ENCODE measurements around the gene SURF2. TPM values are rescaled to one million over a fixed set of nuclear protein-coding genes. Genes with fewer than 3 reads are reported as not detected.

Gene SURF2
- total RNA-seq, 1 experiment from 2014 or later: 20.6 TPM

GRCh38 chr9:133406480-133407307 is 50.3 kb downstream of the SURF2 start:
- Mint-ChIP-seq H3K4me1 (ENCODE audit: low read depth, unreplicated experiment) (no peaks in the 10 kb centered on the region), H3K27ac (ENCODE audit: unreplicated experiment) (no peak overlapping the region), H3K9me3 (ENCODE audit: low read depth, unreplicated experiment) (no peaks in the 10 kb centered on the region), H3K27me3 (ENCODE audit: unreplicated experiment) (no peaks in the 10 kb centered on the region), H3K36me3 (ENCODE audit: insufficient read depth, unreplicated experiment) (peaks cover 27% of the 10 kb centered on the region), H3K4me3 (ENCODE audit: low read depth, unreplicated experiment) (no peak overlapping the region)
- BruUV-seq (replicated peaks): no TSS peak
- DNase-seq: peak; percentile 74
- intact Hi-C loops (cut with micrococcal nuclease; ENCODE audit: unreplicated experiment): loop anchor here (10.0 kb wide), 1 partner anchor 62 kb away; the partner anchor contains the start of genes MED22 and RPL7A
- TF ChIP-seq CTCF (IDR thresholded peaks at IDR 0.05; ENCODE audit: unreplicated experiment): no peak
- CTCF ChIA-PET: no interaction called here

- CTCF ChIA-PET: no interaction called here
- intact Hi-C loops (cut with micrococcal nuclease; ENCODE audit: unreplicated experiment): loop anchor here (10.0 kb wide), 1 partner anchor 63 kb away; the partner anchor contains the start of genes MED22 and RPL7A
- Mint-ChIP-seq H3K4me1 (ENCODE audit: low read depth, unreplicated experiment) (no peaks in the 10 kb centered on the region), H3K4me3 (ENCODE audit: low read depth, unreplicated experiment) (no peak overlapping the region), H3K36me3 (ENCODE audit: insufficient read depth, unreplicated experiment) (peaks cover 33% of the 10 kb centered on the region), H3K9me3 (ENCODE audit: low read depth, unreplicated experiment) (no peaks in the 10 kb centered on the region), H3K27ac (ENCODE audit: unreplicated experiment) (no peak overlapping the region), H3K27me3 (ENCODE audit: unreplicated experiment) (no peaks in the 10 kb centered on the region)
- TF ChIP-seq CTCF (IDR thresholded peaks at IDR 0.05; ENCODE audit: unreplicated experiment): no peak
- no peak for DNase-seq
- BruUV-seq (replicated peaks): no TSS peak
These were observed 51.7 kb downstream of the SURF2 start for GRCh38 chr9:133408042-133408441.

Other genes starting within 250 kb of the SURF2 start
- gene RALGDS, start 235.3 kb upstream of the SURF2 start, total RNA-seq (2022): 13.7 and 18.2 TPM in 2 replicates
- not detected in 2 replicates for gene GBGT1, start 192.6 kb upstream of the SURF2 start, total RNA-seq (2022)
- gene OBP2B, start 147.3 kb upstream of the SURF2 start, total RNA-seq (2022): not detected in 2 replicates
- gene ABO, start 81.3 kb upstream of the SURF2 start, total RNA-seq (2022): 2.8 and 3.3 TPM in 2 replicates
- gene SURF6, start 20.4 kb upstream of the SURF2 start, total RNA-seq (2022): 20.4 and 23.1 TPM in 2 replicates
- gene MED22, start 8.4 kb upstream of the SURF2 start, total RNA-seq (2022): 24.4 and 27.6 TPM in 2 replicates
- 835 and 904 TPM in 2 replicates for gene RPL7A, start 8.3 kb upstream of the SURF2 start, total RNA-seq (2022)
- 47.9 and 50.9 TPM in 2 replicates for gene SURF1, start 63 bp upstream of the SURF2 start, total RNA-seq (2022)
- gene SURF4, start 19.5 kb downstream of the SURF2 start, total RNA-seq (2022): 128 and 129 TPM in 2 replicates
- gene STKLD1, start 19.8 kb downstream of the SURF2 start, total RNA-seq (2022): 0.71 and 0.94 TPM in 2 replicates
- 23.4 and 25.8 TPM in 2 replicates for gene REXO4, start 61.5 kb downstream of the SURF2 start, total RNA-seq (2022)
- gene ADAMTS13, start 65.8 kb downstream of the SURF2 start, total RNA-seq (2022): 4.7 and 5.8 TPM in 2 replicates
- 15.1 and 19.9 TPM in 2 replicates for gene CACFD1, start 103.4 kb downstream of the SURF2 start, total RNA-seq (2022)
- 9.3 and 11.6 TPM in 2 replicates for gene SLC2A6, start 122.5 kb downstream of the SURF2 start, total RNA-seq (2022)
- gene MYMK, start 168.4 kb downstream of the SURF2 start, total RNA-seq (2022): not detected in 2 replicates
- gene ADAMTSL2, start 178.2 kb downstream of the SURF2 start, total RNA-seq (2022): 0.14 TPM in 1 of 2 replicates, not detected in the other